ENCODE results near the gene ARL5B.

Gene ARL5B

DNA sequence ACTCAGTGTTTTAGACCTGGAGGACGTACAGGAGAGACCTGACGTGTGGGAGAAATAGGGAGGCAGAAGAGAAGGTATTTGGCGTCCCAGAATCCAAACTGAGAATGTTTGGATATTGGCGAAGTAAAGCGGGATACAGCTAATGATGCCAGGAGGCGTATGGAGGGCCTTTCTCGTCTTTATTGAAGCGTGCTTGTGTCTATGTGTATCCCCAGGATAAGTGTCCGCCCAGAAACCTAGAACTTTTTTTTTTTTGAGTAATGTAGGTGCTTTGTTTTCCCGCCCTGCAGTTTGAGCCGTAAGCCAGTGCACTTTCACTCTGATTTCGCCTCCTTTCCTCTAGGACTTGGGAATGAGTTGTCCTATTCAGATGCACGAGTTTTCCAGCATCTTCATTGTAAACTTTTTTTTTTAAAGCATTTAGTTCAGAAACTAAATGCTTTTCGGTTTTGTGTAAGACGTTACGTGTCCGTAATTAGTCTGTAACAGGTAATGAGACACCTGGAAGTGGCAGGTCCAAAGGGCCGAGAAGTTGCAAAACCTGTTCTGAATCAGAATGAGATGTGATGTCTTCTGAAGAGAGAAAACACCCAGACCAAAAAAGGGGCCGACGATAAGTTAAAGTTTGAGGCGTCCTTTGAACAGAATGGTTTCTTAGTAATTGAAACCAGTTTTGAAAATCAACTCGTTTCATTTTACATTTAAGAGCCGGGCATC is 746 bp downstream of the ARL5B start:
- DNase-seq: no peak

DNA sequence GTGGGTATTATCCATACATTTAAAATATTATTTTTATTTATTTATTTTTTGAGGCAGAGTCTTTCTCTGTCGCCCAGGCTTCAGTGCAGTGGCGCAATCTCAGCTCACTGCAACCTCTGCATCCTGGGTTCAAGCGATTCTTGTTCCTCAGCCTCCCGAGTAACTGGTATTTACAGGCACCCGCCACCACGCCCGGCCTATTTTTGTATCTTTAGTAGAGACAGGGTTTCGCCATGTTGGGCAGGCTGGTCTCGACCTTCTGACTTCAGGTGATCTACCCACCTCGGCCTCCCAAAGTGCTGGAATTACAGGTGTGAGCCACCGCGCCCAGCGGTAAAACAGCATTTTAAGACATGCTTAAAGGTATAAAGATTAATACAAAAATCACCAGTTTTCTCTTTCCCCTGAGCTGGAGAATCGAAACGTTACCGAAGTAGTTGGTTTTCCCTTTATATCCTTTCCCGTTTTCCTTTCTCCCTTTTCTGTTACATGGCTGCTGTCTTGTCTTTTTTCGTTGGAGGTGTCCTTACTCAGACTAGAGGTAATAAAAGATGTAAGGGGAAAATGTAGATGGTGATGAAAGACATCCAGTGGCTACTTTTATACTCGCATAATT is 1.7 kb downstream of the ARL5B start:
- DNase-seq: no peak

DNA sequence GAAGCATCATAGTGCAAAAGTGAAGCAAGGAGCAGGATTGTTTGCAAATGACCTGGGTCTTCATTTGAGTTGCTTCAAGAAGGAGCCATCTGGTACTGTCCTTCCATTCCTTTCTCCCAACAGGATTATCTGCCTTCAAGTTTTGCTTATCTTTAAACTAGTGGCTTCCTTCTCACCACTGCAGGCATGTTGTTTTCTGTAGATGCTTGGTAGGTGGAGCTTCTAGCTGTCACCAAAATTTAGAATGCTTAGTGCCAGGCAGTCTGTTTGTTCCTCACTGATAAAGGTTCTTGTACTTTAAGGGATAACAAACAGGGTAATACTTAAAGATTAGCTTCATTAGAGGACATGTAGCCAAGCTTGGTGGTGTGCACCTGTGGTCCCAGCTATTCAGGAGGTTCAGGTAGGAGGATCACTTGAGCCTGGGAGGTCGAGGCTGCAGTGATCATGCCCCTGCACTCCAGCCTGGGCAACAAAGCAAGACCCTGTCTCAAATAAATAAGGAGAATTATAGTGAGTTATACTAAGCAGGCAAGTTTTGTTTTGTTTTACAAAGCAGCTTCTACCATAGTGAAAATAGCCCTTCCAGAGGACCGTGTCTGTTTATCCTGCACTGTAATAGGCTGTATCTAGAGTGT is 5.7 kb downstream of the ARL5B start:
- DNase-seq: no peak

DNA sequence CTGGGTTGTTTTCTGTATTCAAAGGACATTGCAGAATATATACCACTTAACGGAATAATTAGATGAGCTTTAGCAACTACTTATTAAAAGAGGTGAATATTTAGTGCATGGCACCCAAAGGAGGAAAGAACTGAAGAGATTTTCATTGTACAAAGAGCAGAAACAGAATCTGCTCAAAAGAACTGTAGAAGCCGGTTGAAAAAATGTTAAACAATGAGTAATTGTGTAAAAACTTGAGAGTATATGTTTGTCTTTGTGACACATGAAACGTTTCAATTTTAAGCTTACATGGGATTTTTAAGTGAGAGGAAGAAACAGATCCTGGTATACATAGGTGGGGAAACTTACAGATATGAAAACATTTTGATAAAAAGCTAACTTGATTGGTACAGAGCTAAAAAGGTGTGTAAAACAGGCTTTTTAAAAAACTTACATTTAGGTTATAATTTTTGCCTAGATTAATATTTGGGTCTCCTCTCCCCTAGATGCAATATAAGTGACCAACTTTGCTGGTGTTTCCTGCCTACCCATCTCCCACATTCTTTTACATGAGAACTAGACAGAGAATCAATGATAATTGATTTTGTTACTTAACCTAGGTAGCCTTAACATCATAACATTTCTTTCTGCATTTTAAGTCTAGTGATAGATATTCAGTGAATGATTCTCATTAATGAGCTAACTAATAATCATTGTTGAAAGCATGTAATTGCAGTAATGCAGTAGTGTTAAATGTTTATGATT is 6.8 kb downstream of the ARL5B start:
- DNase-seq: no peak

DNA sequence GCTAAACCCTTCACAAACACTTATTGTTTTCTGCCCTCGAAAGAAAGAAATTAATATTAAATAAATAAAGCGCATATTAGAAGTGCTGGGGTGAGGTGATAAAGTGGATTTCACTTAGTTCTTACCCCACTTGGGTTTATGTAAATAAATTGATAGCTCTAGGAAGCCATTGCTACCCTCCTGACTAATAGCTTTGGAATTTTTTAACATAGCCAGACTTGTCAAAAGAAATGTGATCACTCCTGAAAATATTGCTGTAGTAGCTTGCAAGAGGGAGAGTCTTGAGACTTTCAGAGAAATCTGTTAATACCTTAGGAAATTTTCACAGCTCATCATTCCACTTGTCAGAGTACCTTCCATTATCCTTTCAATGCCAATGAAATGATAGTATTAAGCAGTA is 7.6 kb downstream of the ARL5B start:
- DNase-seq: no peak

DNA sequence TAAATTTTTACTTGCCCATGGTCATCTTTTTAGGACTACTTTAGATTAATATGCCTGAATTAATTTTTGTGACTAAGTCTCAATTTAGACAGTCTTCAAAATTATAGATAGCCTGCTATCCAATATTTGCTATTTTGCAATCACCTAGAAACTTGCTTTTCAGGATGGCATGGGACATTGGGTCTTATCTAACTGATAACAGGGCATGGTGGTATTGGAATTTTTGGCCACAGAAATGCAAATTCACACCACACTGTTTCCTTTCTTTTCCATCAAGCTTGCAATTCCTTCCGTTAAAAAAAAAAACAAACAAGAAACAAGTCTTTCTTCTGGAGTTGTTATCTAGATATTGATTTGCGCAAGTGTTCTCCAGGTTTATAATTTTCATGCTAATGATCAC is 8.8 kb downstream of the ARL5B start:
- no peak for DNase-seq

DNA sequence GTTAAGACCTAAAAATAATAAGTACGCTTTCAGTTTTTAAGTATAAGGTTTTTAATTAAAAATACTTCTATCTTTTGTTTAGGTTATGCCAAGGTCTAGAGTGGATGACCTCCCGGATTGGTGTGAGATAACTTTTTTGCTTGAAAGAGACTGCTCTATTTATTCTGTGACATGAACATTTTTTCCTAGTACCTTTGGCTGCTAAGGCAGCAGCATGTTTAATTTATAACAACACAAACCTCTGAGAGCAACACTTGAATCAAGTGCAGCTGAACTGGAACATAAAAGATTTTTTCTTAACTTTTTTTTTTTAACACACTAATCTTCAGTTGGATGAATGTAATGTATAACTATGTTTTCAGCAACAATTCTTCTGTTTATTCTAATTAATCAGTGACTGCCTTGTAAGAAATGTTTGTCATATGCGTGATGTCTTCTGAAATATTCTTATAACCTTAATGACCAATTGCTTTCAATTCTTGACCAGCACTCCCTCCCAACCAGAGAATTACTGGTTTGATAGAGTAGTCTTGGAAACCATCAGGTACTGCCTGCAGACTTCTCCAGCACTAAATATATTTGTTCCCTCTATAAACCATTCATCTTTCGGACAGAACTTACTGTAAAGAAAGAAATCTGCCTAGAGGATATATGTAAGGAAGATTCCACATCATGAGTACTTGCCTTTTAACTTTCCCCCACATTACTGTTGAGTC is 16.0 kb downstream of the ARL5B start:
- no peak for DNase-seq

DNA sequence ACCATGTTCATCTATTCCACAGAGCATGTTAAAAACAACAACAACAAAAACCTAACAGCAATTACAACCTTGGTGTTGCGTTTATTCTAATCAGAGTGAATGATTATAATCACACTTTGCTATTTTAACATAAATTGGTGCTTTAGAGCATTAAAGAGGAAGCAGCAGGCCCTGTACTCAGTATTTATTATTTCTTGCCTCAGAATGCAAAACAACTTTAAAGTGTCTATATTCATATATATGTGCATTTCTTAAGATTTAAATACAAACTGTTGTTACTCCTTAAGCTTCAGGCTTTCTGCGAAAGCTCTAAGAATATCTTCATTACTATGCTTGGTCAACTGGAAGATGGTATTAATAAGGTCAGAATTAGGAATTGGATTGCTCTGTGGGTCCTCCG is 21.5 kb downstream of the ARL5B start:
- no peak for DNase-seq

DNA sequence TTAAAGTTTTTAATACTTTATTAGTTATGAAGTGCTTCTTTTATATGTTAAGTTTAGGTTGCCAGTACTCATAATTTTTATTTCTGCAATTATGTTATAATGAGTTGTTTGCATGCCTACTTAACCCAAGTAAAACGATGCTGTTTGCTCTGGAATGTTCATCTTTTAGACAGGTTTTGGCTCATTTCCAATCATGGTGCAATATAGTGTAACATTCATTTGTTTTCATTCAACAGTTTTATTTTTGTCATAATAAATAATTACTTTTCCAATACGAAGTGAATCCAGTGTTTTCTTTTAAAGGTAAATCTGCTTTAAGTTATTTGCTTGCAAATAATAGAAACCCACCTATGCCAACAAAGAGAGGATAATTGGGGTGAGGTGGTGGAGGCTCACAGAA is 22.1 kb downstream of the ARL5B start:
- DNase-seq: no peak

DNA sequence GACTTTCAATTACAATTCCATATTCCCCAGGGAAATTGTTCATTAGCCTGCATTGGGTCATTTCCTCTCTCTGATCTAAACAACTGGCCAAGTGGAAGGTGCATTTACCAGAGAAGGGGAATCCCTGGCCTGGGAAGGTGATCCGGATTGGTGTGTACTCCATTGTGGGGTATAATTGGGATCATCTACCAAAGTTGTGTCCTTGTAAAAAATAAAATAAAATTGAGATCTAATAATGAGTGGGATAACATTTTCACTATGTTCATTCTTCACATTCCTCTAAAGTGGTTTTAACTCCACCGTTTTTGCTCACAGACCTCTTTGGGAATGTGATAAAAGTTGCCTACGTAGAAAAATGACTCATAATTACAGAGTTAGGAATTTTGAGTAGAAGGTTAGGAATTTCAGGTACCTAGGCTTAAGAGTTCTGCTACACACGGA is 22.8 kb downstream of the ARL5B start:
- DNase-seq: no peak

DNA sequence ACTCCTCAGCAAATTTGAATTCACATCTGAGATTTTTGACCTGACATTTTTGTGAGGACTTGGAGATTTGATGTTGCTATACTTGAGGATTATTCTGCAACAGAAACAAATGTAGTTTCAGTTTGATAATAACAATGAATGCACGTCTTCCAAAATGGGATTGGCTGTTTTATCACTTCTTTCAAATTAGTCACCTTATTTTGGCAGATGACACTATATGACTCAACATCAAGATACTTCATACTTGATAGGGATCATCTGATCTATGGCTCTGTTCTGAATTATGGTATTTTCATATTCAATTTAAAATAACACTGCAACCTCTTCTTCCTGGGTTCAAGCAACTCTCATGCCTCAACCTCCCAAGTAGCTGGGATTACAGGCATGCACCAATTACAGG is 24.2 kb downstream of the ARL5B start:
- no peak for DNase-seq

DNA sequence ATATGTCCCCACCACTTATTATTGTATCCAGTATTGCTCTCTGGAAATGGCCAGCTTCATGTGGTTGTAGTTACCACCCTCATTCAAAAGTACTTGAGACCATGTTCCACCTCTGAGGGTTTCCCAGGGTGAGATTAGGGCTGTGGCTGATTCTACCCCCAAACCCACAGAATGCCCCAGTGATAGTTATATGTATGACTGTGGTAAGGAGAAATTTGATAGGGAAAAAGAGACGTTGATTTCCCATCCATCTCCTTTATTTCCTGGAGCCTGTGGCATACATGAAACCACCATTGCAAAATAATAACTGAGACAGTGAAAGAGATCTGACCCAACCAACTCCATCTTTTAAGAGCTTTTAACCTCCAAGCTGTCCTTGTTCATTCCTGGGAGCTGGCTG is 25.2 kb downstream of the ARL5B start:
- DNase-seq: no peak

DNA sequence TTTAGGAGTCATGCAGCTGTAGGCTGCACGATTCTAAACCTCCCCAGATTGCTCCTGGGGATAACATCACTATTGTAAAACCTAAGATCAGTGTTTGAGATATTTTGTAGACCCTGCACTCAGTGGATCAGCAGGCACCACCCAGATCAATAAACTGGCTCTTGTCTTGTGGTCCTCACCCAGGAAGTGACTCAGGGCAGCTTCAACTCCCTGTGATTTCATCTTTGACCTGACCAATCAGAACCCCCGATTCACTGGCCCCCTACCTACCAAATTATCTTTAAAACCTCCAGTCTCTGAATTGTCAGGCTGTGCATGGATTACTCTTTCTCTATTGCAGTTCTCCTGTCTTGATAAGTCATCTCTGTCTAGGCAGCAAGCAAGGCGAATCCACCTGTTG is 25.7 kb downstream of the ARL5B start:
- DNase-seq: no peak

DNA sequence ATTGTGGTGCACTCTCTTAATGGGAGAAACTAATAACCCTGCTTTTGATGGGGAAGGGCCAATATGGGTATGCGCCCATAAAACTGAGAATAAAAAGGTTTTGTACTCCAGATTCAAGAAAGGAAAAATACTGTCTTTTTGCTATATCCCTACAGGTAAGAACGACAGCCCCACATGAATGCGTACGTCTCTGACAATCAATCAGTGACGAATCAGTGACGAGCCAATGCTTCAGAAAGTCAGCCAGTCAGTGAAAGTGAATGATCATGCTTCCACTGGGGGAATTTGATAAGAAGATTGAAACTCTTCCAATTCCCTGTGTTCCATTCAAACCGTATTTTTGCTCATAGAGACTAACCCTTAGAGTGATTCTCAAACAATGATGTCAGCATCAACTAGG is 26.3 kb downstream of the ARL5B start:
- no peak for DNase-seq

DNA sequence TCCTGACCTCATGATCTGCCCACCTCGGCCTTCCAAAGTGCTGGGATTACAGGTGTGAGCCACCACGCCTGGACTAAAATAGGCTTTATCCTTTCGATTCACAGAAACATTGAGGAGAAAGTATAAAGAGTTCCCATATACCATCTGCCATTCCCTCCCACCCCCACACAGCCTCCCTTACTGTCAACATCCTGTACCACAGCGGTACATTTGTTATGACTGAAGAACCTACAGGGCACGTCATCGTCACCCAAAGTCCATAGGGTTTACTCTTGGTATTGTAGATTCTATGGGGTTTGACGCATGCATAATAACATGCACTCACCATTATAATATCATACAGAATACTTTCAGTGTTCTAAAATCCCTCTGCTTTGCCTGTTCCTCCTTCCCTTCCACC is 28.0 kb downstream of the ARL5B start:
- DNase-seq: no peak

DNA sequence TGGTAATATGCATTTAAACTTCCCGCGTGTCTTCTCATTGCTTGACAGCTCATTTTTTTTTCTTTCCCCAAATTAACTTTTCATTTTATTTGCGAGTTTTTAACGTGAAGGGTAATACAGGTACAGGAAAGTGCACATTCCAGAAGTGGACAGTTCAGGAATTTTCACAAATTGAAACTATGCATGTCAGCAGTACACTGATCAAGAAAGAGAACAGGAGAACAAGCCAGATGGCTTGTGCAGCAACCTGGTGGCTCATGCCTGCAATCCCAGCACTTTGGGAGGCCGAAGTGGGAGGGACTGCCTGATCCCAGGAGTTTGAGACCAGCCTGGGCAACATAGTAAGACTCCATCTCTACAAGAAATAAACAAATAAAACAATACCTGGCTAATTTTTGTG is 28.5 kb downstream of the ARL5B start:
- no peak for DNase-seq

DNA sequence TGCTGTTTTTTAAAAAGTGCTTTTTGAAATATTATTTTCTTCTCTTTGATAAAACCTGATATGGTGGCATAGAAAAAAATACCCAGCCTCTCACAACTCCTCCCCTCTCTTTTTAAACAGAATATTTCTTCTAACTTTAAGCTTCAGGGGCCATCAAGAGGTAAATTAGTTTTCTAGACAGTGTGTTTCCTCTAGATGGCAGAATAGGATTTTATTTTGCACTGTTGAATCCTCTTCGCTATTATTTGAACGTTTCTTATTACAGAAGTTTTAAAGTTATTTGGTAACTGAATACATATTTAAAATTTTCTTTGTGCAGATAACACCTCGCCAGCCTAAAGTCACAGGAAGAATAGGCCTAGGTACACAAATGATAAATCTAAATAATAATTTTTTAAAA is 30.3 kb downstream of the ARL5B start:
- no peak for DNase-seq

DNA sequence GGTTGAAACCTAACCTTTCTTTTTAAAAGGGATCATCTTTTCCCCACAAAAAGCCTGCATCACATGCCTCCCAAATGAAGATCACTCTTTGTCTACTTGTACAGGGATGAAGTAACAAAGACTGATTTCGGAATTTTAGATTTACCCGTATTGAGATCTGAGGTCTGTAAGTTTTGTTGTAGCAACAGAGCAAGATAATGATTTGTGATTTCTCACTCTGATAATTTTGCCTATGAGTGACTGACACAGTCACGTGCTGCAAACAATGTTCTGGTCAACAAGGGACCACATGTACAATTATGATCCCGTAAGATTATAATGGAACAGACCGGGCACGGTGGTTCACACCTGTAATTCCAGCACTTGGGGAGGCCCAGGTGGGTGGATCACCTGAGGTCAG is 31.3 kb downstream of the ARL5B start:
- DNase-seq: no peak

DNA sequence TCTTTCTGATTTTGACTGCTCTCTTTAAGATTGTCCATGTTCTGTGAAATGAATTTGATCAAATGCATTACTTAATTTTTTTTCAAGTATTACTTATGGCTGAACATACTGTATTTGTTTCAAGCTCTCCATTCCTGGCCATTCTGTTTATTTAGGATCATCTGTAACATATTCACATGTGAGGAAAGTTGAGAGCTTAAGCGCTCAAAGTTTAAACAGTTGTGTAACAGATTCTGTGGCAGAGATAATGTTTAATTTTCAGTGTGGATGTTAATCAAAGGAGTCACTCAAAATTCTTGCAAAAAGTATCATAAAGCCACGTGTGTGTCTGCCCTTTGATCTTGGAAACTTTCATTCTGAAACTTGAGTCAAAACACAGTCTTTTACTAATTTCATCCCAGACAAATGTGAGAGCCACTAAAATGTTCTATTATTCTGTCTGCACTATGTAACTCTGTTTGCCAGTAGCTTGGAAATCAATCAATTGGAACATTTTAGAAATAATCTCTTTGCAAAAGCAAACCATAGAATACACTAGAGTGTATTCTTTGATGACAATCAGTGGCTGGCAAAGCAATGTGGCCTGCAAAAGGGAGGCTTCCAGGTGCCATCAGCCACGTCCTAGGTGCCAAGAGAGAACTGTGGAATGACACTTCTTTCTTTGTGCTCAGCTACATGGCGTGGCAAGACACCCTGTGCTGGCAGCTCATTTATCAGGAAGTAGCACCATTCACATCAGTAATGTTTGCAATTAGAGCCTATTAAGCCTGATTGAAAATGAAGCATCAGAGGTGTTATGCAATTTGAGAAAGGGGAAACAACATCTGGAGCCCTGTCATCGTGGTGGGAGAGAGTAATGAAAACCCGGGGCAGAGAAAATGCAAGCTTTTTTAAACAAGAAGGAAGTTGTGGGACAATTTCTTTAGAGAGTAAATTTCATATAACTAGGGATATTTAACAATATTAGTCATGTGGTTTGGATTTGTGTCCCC is 40.9 kb downstream of the ARL5B start:
- no peak for DNase-seq

DNA sequence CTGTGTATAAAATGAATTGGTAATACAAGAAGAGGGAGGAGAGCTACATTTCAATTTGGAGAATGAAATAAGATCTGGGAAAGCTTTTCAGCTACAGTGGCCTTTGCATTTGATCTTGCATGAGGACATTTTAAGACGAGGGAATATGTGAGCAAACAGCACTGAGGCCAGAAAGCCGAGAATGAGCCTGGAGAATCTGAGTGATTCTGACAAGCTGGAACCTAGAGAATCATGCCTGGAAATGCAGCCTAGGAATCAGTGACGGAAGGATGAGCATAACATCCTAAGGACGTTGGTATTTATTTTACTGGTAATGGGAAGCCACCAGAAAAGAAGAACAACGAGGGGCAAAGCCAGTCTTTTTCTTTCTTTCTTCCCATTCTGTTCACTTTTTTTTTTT is 44.3 kb downstream of the ARL5B start:
- no peak for DNase-seq

DNA sequence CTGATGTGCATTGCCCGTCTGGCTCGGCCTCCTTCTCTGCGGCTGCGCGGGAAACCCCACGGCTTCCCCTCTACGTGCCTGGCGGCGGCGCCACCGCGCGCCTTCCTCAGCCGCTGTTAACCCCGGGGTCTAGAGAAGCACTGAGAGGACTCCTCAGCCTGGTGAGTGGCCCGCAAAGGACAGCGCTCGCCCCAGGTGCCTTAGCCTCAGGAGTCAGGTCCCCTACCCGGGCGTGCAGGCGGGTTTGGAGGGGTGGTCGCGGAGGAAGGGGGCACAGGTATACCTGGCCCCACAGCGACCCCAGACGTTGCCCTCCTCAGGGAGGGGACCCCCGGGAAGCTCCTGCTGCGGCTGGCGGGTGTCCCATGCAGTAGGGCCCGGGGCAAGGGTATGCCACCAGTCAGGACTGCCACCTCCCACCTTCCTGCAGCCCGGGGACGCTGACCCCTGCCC is 51.0 kb downstream of the ARL5B start:
- DNase-seq: no peak

DNA sequence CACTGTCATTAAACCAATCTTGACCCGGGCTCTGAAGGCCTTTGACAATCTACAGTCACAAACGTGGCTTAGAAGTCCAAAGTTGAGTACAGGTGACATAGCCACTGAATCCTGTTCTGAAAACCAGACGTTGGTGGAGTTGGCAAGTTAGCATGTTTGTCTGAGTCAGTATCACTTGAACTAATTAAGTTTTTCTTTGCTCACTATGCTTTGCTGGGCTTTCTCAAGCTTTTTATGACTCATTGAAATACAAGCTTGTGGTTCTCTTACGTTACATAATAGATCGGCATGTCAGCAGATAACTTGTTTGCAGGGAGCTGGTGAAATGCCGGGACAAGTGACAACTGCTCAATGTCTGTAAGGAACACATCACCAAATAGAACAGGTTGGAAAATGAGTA is 53.8 kb downstream of the ARL5B start:
- no peak for DNase-seq

Data from DMS79 (cell line).